Activated CD8-positive, alpha-beta memory T cell treated with anti-CD3 and anti-CD28 coated beads, Interleukin-2, amount 50 U/mL, for 48 hours (primary cell): ENCODE results near the gene S1PR1.
"Not testable (repeated sequence)": the region's sequence is repeated elsewhere in the genome, so short reads cannot be mapped to it uniquely, and the experiment has no call there.

ENCODE experiments used
- DNase-seq: peaks from one replicate; pipeline ENCODE4 v3.0.0-alpha.2; 2020

S1PR1 gene

GRCh38 chr1:101220906-101221305 lies 15.9 kb upstream of the S1PR1 start:
- no peak for DNase-seq

- DNase-seq, result no peak
These were observed 14.8 kb upstream of the S1PR1 start for GRCh38 chr1:101221945-101222429.

GRCh38 chr1:101227837-101228236 lies 9.0 kb upstream of the S1PR1 start:
- no peak for DNase-seq

GRCh38 chr1:101228424-101229134 lies 8.2 kb upstream of the S1PR1 start:
- DNase-seq, result no peak

GRCh38 chr1:101232182-101232581 lies 4.6 kb upstream of the S1PR1 start:
- not testable (repeated sequence) for DNase-seq

GRCh38 chr1:101233495-101233894 lies 3.3 kb upstream of the S1PR1 start:
- no peak for DNase-seq

- no peak for DNase-seq
These were observed 1.6 kb upstream of the S1PR1 start for GRCh38 chr1:101235216-101235695.

- peak; percentile 86 for DNase-seq
These were observed 913 bp upstream of the S1PR1 start for GRCh38 chr1:101235696-101236515.

GRCh38 chr1:101237229-101237837 lies 514 bp downstream of the S1PR1 start:
- DNase-seq, result no peak

- peak; percentile 81 for DNase-seq
These were observed 1.3 kb downstream of the S1PR1 start for GRCh38 chr1:101238031-101238628.

- DNase-seq, result peak; percentile 98
These were observed 1.9 kb downstream of the S1PR1 start for GRCh38 chr1:101238681-101239094.

GRCh38 chr1:101239095-101240040 lies 2.5 kb downstream of the S1PR1 start:
- DNase-seq, result peak; percentile 81

- DNase-seq, result no peak
These were observed 3.2 kb downstream of the S1PR1 start for GRCh38 chr1:101240041-101240430.

- DNase-seq, result no peak
These were observed 4.8 kb downstream of the S1PR1 start for GRCh38 chr1:101241485-101242225.

GRCh38 chr1:101242324-101243050 lies 5.7 kb downstream of the S1PR1 start:
- no peak for DNase-seq

- no peak for DNase-seq
These were observed 6.9 kb downstream of the S1PR1 start for GRCh38 chr1:101243751-101244150.

GRCh38 chr1:101244842-101245241 lies 8.0 kb downstream of the S1PR1 start:
- no peak for DNase-seq

GRCh38 chr1:101245246-101245927 lies 8.6 kb downstream of the S1PR1 start:
- DNase-seq, result no peak

GRCh38 chr1:101247404-101248287 lies 10.8 kb downstream of the S1PR1 start:
- no peak for DNase-seq
